NCI-H146 treated with DMSO at 0.1 percent for 48 hours (cell line): ENCODE measurements around the gene BACE2.

ENCODE experiments used
- DNase-seq: peaks from one replicate; lab custom pipeline; 2025; ENCODE audit not compliant: unreplicated experiment; lab: John Stamatoyannopoulos, UW

Gene BACE2

DNA sequence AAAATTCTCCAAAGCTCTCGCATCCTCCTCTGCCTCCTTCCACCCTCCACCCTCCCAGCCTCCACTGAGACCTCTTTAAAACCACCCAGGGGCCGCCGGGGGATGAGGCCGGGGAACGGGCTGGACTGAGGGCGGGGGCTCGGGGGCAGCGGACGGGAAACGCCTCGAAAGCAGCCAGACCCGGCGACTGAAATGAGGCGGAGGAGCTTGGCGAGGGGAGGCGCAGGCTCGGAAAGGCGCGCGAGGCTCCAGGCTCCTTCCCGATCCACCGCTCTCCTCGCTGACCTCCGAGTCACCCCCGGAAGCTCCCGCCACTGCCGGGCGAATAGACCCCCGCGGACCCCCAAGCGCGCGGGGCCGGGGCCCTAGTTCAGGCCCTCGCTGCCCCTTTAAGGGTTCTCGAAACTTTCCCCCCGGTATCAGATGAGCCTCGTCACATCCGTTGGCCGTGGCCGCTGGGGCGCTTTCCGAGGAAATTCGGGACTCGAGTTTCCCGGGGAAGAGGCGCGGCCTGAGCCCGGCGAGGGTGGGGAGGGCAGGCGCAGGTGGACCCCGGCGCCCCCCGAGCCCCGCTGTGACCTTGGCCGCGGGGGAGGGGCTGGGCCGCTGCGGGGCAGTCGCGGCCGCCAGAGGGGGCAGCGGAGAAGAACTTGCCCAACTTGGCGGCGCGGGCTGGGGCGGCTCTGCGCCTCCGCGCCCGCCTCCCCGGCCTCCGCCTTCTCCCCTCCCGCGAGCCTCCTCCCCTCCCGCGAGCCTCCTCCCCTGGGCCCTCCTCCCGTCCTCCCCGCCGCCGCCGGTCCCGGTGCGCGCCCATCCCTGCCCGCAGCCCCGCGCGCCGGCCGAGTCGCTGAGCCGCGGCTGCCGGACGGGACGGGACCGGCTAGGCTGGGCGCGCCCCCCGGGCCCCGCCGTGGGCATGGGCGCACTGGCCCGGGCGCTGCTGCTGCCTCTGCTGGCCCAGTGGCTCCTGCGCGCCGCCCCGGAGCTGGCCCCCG lies at the start of gene BACE2:
Gene BACE2 (plus strand): TSS at position 813 of the 995 bp plus-strand sequence. CDS start 104 bp downstream, at position 917.
- DNase-seq, result peak; percentile 7

DNA sequence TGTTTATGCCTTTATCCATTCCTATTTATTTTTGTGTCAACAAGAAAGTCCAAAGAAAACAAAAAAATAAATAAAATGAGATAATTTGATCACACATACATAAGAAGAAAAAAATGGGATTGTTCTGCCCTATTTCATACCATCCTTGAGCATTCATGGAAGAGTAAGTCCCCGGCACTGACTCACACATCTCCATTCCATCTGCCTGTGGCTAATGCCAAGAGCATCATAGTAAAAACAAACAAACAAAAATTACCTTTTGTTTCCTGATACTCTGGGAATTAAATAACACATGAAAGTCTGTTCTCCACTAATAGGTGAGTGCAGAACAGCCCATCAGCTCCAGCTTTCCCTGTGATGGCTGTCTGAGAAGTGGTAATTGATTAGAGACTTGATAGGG lies 48.1 kb upstream of the BACE2 start:
- DNase-seq, result no peak

DNA sequence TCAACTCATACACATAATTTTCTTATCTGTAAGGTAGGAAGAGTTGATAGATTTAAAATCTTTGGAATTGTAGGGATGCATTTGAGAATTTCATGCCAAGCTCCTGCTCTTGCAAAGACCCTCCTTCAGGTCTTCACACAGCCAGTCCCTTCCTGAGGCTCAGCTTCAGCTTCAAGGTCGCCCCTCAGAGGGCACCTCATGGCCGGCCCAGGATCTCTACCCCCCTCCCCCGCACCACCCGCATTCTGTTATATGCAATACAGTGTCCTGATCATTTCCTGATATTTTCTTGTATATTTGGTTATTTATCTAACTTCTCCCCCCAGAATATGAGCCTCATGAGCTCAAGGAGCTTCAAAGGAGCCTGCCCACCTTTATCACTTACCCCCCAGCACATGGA lies 47.0 kb upstream of the BACE2 start:
- no peak for DNase-seq

GRCh38 chr21:41121785-41122415 lies 46.1 kb upstream of the BACE2 start:
- peak; percentile 50 for DNase-seq

- no peak for DNase-seq
Measured at GRCh38 chr21:41124641-41125201, 43.2 kb upstream of the BACE2 start.

DNA sequence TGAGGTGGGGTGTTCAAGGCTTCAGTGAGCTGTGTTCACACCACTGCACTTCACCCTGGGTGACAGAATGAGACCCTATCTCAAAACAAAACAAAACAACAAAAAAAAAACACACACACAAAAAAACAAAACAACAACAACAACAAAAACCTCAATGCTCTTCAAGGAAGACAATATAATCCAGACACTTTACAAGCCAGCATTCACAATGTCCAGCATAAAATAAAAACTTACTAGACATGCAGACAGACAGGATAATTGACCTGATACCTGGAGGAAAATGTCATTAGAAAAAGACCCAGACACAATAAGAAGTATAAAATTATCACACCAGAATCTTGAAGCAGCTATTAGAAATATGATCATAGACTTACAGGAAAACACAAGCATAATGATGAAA lies 39.0 kb upstream of the BACE2 start:
- DNase-seq, result no peak

DNA sequence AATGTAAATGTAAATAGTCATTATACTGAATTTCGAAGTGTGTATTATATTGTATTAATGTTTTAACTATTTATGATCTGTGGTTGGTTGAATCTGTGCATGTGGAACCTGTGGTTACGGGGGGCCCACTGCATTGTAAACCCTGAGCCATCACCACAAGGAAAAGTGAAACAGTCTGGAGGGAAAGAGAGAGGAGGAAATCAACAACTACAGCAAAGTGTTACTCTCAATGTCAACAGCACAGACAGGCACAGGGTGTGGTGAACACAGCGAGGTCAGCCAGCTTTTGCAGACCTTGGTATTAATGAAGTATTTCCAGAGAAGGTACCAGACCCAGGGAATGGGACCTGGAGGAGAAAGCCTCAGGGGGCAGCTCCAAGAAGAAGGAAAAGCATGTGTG lies 37.1 kb upstream of the BACE2 start:
- no peak for DNase-seq

- peak; percentile 17 for DNase-seq
Measured at GRCh38 chr21:41133874-41134522, 34.0 kb upstream of the BACE2 start.

- peak; percentile 40 for DNase-seq
Measured at GRCh38 chr21:41135746-41136145, 32.2 kb upstream of the BACE2 start.

DNA sequence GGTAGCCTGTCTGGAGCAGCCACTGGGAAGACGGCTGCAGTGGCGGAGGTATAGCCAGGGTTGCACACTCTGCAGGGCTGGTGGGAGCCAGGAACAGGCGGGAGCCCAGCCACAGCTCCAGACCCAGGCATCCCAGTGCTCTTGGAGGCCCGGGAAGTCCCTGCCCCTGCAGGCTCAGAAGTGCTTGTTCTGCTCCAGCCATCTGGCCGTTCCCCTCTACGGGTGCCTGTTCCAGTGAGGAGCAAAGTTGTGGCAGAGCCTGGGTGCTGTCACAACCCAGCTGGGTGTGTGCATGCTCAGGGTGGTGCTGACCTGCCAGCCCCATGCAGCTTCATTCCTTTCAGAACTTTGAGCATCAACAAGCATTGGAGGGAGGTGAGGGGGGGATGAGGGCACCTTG lies 31.7 kb upstream of the BACE2 start:
- no peak for DNase-seq

DNA sequence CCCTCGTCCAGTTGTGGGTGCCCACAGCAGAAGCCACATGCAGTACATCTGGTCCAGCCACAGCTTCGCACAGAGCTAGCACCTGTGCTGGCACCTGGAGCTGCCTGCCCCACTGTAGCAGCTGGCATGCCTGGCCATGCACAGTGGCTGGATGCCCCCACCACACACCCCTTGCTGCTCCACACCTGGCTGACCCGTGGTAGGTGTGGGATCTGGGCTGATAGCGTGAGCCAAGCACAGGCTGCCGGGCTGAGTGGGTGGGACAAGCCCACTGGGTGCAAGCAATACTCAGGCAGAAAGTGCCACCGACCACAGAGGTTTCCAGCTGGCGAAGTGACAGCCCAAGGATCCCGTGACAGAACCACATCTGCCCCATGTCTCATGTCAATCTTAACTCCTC lies 30.6 kb upstream of the BACE2 start:
- DNase-seq, result no peak

- no peak for DNase-seq
Measured at GRCh38 chr21:41137889-41138288, 30.1 kb upstream of the BACE2 start.

DNA sequence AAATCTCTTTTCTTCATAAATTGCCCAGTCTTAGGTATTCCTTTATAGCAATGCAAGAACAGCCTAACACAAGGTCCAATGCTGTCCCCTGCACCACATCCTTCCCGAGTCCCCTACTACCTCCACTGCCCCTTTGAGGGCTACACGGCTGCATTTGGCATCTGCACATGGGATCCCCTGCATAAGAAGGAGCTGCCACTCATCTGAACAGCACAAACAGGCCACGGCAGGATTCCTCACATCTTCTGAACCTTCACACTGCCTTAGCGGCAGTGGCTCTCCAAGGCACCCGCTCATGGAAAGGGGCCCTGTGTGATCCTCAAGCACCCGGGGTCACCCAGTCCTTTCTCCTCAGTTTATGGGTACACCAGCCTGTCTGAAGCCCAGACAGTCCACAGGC lies 29.2 kb upstream of the BACE2 start:
- no peak for DNase-seq

DNA sequence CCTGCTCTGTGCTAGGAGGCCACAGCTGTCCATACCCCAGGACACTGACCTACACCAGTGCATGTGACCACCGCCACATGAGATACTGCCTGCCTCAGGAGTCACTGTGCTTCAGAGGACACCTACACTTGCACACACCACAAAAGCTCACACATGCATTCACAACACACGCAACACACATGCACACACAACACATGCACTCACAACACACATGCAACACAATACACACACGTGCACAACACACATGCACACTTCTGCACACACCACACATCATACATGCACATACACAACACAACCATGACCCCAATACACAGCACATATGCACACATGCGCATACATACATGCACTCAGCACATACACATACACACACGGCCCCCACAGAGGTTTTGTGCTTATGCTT lies 28.7 kb upstream of the BACE2 start:
- DNase-seq, result no peak

DNA sequence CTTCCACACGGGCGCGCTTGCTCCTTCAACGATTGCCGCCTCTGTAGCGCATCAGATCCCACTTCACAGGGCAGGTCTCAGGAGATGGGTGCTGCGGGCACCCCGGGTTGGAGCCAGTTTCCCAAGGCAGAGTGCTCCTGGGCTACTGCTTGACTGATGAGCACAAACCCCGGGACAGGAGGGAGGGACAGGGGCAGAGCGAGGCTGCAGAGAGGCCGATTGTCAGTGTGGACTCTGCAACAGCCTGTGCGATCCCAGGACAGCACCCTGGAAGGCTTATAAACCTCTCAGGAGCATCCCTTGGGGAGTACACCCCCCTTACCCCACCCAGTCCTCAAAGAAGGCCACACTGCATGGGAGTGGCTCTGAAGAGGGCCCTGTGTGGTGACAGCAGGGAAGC lies 28.0 kb upstream of the BACE2 start:
- no peak for DNase-seq

- no peak for DNase-seq
Measured at GRCh38 chr21:41141031-41141457, 26.9 kb upstream of the BACE2 start.

GRCh38 chr21:41142051-41142795 lies 25.7 kb upstream of the BACE2 start:
- DNase-seq, result peak; percentile 42

DNA sequence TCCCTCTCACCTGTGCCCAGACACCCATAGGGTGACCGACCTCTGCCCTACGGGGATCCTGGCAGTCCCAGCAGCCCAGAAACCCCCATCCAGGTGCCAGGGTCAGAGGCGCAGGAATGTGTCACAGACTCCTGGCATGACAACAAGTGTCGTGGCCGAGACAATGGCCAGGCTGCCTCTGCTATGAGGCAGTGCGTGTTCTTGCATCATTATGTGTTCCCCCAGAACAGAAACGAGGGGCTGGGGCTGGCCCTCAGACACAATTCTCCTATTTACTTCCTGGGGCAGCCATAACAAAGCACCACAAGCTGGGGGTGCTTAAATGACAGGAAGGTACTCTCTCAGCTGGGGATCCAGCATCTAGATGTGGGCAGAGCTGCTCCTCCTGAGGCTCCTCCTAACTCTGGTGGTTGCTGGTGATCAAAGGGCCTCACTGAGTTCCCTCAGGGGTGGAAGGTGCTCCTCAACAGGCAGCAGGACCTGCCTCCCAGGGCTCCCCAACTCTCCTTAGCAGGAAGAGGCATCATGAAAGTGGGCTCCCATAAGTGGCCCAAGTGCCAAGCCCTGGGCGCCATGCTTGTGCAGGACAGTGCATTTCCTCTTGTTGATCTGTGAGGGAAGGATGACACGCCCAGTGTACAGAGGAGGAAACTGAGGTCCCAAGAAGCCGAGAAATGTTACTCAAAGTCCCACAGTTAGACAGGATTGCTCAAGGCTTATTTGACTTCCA lies 24.2 kb upstream of the BACE2 start:
- no peak for DNase-seq

- DNase-seq, result peak; percentile 49
Measured at GRCh38 chr21:41147096-41147978, 20.6 kb upstream of the BACE2 start.
